Smooth muscle cell (in vitro differentiated cells): ENCODE data around the gene DISC1. TPM values are rescaled to one million over a fixed set of nuclear protein-coding genes. Genes with fewer than 3 reads are reported as not detected.

Experiments used
- DNase-seq: peaks from one replicate; lab custom pipeline; 2025; ENCODE audit not compliant: unreplicated experiment; lab: John Stamatoyannopoulos, UW
- H2AFZ ChIP-seq: fragments of 200-600 bp; sonication (generic); 2 replicates; pipeline ENCODE4 v1.6.0; 2016; ENCODE audit warnings: antibody characterized with exemption, low read depth, mild to moderate bottlenecking
- H3F3A ChIP-seq: fragments of 200-600 bp; sonication (generic); 2 replicates; pipeline ENCODE4 v1.6.0; 2017; ENCODE audit warnings: antibody characterized with exemption, low read depth
- H3K27ac ChIP-seq: fragments of 200-600 bp; sonication (generic); 2 replicates; pipeline ENCODE4 v1.5.1; 2016; ENCODE audit warnings: low read depth, mild to moderate bottlenecking
- H3K27me3 ChIP-seq: fragments of 200-600 bp; sonication (generic); 2 replicates; pipeline ENCODE4 v1.6.1; 2016; ENCODE audit warnings: low read depth, mild to moderate bottlenecking
- H3K36me3 ChIP-seq: fragments of 200-600 bp; sonication (generic); 2 replicates; pipeline ENCODE4 v1.5.1; 2016; ENCODE audit warnings: low read depth
- H3K4me1 ChIP-seq: fragments of 200-600 bp; sonication (generic); 2 replicates; pipeline ENCODE4 v1.5.1; 2016; ENCODE audit warnings: low read depth
- H3K4me2 ChIP-seq: fragments of 200-600 bp; sonication (generic); 2 replicates; pipeline ENCODE4 v1.6.0; 2016; ENCODE audit warnings: mild to moderate bottlenecking
- H3K4me3 ChIP-seq: fragments of 200-600 bp; sonication (generic); 2 replicates; pipeline ENCODE4 v1.5.1; 2016; ENCODE audit warnings: mild to moderate bottlenecking
- H3K79me2 ChIP-seq: fragments of 200-600 bp; sonication (generic); 2 replicates; pipeline ENCODE4 v1.6.0; 2016; ENCODE audit warnings: low read depth, mild to moderate bottlenecking
- H3K9ac ChIP-seq: fragments of 200-600 bp; sonication (generic); 2 replicates; pipeline ENCODE4 v1.6.0; 2016; ENCODE audit warnings: low read depth
- H3K9me3 ChIP-seq: fragments of 200-600 bp; sonication (generic); replicated peaks from 2 replicates; pipeline ENCODE4 v1.5.1; 2016; ENCODE audit warnings: low read depth
- H4K20me1 ChIP-seq: fragments of 200-600 bp; sonication (generic); 2 replicates; pipeline ENCODE4 v1.6.0; 2016; ENCODE audit warnings: low read depth
- WGBS: methylation state at CpG from one replicate; pipeline ENCODE4 v1.1.7; 2016; ENCODE audit warnings: low lambda C conversion rate; 5-methylcytosine and 5-hydroxymethylcytosine counted together
- polyA plus RNA-seq: library from polyadenylated mRNA; unstranded; fragments of >200 nt; fragmentation: Nextera tagmentation; extraction: Ambion mirVana; gene quantifications from 2 replicates; pipeline ENCODE4 v1.2.1, GENCODE V29; 2016
- total RNA-seq: library from RNA; depleted of rRNA; stranded (reverse); fragments of >200 nt; gene quantifications from 2 replicates; pipeline ENCODE4 v1.2.3, GENCODE V29; 2014
- TF ChIP-seq, protein P1 (sequence below): fragments of 200-600 bp; sonication (generic); IDR thresholded peaks from 2 replicates; pipeline ENCODE4 v1.5.1; 2017; ENCODE audit warnings: borderline replicate concordance, mild to moderate bottlenecking, antibody characterized with exemption; ENCODE audit not compliant: insufficient read depth, poor library complexity, severe bottlenecking

Gene DISC1
- total and polyA plus RNA-seq, 2 experiments from 2014 or later, result 0.89 to 4.3 TPM

DNA sequence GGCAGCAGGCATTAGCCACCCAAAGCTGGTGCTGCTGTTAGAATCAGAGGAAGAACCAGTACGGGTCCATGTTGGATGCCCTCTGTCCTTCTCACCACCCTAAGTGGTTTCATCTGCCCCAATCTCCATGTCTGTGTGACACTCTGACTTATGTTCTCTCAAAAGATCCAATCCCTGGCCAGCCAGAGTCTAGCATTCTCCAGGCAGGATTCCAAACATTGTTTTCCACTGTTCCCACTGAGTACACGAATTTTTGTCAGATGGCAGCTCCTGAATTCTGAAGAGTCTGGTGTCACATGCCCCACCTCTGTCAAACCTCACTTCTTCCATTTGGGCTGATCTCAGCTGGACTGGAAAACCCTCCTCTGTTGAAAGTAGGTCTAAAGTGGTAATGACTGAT is 166.0 kb downstream of the DISC1 start:
- Histone ChIP-seq H3K36me3 (no peaks in the 10 kb centered on the region), H3K27me3 (no peaks in the 10 kb centered on the region)
- WGBS, result 71% methylated on average over 2 of the region's 2 CpGs

GRCh38 chr1:231793893-231794292 is 167.3 kb downstream of the DISC1 start:
- Histone ChIP-seq H3K4me1 (no peaks in the 10 kb centered on the region), H3F3A (no peaks in the 10 kb centered on the region), H3K27me3 (no peaks in the 10 kb centered on the region), H3K79me2 (no peaks in the 10 kb centered on the region), H3K9me3 (no peaks in the 10 kb centered on the region), H2AFZ (no peak overlapping the region), H3K36me3 (no peaks in the 10 kb centered on the region), H3K9ac (no peak overlapping the region), H3K4me2 (no peak overlapping the region), H3K27ac (no peak overlapping the region), H3K4me3 (no peak overlapping the region), H4K20me1 (no peaks in the 10 kb centered on the region)
- TF ChIP-seq, protein P1, sequence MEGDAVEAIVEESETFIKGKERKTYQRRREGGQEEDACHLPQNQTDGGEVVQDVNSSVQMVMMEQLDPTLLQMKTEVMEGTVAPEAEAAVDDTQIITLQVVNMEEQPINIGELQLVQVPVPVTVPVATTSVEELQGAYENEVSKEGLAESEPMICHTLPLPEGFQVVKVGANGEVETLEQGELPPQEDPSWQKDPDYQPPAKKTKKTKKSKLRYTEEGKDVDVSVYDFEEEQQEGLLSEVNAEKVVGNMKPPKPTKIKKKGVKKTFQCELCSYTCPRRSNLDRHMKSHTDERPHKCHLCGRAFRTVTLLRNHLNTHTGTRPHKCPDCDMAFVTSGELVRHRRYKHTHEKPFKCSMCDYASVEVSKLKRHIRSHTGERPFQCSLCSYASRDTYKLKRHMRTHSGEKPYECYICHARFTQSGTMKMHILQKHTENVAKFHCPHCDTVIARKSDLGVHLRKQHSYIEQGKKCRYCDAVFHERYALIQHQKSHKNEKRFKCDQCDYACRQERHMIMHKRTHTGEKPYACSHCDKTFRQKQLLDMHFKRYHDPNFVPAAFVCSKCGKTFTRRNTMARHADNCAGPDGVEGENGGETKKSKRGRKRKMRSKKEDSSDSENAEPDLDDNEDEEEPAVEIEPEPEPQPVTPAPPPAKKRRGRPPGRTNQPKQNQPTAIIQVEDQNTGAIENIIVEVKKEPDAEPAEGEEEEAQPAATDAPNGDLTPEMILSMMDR, result no peak
- WGBS, result 96% methylated on average over 6 of the region's 6 CpGs
- no peak for DNase-seq

More for the DNA sequence above, 166.0 kb downstream of the DISC1 start:
- no peaks in the 10 kb centered on the region for H3F3A ChIP-seq
- no peak overlapping the region for H2AFZ ChIP-seq
- no peak overlapping the region for H3K4me3 ChIP-seq
- DNase-seq, result no peak
- no peak overlapping the region for H3K9ac ChIP-seq
- no peaks in the 10 kb centered on the region for H4K20me1 ChIP-seq
- TF ChIP-seq, protein P1, result no peak
- no peak overlapping the region for H3K4me2 ChIP-seq
- no peak overlapping the region for H3K27ac ChIP-seq
- H3K4me1 ChIP-seq, result no peaks in the 10 kb centered on the region
- no peaks in the 10 kb centered on the region for H3K79me2 ChIP-seq
- H3K9me3 ChIP-seq, result no peaks in the 10 kb centered on the region

DNA sequence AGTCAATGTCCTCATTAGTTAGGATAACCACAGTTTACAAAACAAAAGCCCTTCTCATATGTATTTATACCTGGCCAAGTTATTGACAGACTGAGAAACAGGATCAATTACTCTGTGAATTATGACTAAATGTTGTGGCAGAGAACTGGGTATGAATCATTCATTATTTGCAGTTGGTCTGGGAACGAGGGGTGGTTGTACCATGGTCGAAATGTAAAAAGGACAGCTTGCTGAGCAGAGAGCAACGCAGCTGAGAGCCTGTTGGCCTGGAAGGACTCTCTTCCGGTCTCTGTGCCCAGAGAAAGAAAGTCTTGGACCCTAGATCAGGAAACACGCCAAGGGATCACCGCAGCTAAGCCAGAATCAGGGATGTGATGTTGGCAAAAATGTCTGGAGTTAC is 169.6 kb downstream of the DISC1 start:
- Histone ChIP-seq H3K4me2 (no peak overlapping the region), H3K4me1 (no peaks in the 10 kb centered on the region), H4K20me1 (no peaks in the 10 kb centered on the region), H3K27me3 (no peaks in the 10 kb centered on the region), H3K9me3 (no peaks in the 10 kb centered on the region), H3K9ac (no peak overlapping the region), H3K4me3 (no peak overlapping the region), H3K27ac (no peak overlapping the region), H2AFZ (no peak overlapping the region), H3F3A (no peaks in the 10 kb centered on the region), H3K36me3 (no peaks in the 10 kb centered on the region), H3K79me2 (no peaks in the 10 kb centered on the region)
- DNase-seq, result no peak
- 93% methylated on average over 6 of the region's 6 CpGs for WGBS
- TF ChIP-seq, protein P1, result no peak

DNA sequence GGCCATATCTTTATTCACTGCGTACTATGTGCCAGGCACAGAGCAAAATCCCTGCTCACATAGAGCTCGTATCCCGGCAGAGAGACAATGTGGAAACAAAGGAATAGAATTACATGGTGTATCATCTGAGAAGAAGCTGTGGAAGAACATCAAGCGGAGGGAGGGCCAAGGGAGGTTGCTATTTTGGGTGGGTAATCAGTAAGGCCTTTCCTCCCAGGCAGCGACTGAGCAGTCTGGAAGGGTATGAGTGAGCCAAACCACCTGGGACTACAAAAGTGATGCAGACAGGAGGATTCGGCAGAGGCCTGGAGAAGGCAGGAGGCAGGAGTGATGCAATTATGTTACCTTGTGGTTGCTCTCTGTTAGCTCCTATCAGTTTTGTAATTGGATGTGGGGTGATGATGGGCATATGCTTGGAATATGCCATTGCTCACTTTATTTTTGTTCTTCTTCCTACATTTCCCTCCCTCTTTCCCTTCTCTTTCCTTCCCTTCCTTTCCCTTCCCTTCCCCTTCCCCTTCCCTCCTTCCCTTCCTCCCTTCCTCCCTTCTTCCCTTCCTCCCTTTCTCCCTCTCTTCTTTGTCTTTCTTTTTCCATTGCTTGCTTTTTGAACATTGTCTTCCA is 172.9 kb downstream of the DISC1 start:
- DNase-seq, result no peak
- no peaks in the 10 kb centered on the region for H3K79me2 ChIP-seq
- no peaks in the 10 kb centered on the region for H3F3A ChIP-seq
- no peak overlapping the region for H2AFZ ChIP-seq
- TF ChIP-seq, protein P1, result no peak
- no peaks in the 10 kb centered on the region for H3K4me1 ChIP-seq
- no peak overlapping the region for H3K9ac ChIP-seq
- H4K20me1 ChIP-seq, result no peaks in the 10 kb centered on the region
- H3K36me3 ChIP-seq, result no peaks in the 10 kb centered on the region
- H3K4me2 ChIP-seq, result no peak overlapping the region
- 85% methylated on average over 6 of the region's 6 CpGs for WGBS
- no peak overlapping the region for H3K4me3 ChIP-seq
- H3K9me3 ChIP-seq, result no peaks in the 10 kb centered on the region
- no peaks in the 10 kb centered on the region for H3K27me3 ChIP-seq
- no peak overlapping the region for H3K27ac ChIP-seq
